ENCODE measurements around the gene PLA2G1B. TPM values are rescaled to one million over a fixed set of nuclear protein-coding genes. Genes with fewer than 3 reads are reported as not detected.

The PLA2G1B gene
- polyA plus RNA-seq: not detected in 2 replicates

DNA sequence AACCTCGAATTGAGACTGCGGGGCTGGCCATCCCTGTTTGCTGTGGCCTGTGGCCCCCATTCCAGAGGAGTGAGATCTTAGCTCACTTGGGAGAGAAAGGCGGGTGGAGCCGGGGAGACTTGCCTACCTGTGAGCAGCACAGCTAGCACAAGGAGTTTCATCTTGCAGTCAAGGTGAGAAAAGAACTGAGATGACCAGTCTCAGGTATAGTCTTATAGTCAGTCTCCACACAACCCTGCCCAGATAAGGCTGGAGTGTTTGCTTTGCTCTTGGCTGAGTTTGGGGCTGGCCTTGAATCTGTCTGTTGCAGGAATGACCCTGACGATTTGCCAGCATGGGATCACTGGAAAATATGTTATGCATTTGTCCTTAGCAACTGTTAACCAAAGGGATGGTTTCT lies at the start of gene PLA2G1B:
Gene PLA2G1B (minus strand): TSS at position 187 of the 400 bp plus-strand sequence. CDS start 26 bp downstream, at position 161.

DNA sequence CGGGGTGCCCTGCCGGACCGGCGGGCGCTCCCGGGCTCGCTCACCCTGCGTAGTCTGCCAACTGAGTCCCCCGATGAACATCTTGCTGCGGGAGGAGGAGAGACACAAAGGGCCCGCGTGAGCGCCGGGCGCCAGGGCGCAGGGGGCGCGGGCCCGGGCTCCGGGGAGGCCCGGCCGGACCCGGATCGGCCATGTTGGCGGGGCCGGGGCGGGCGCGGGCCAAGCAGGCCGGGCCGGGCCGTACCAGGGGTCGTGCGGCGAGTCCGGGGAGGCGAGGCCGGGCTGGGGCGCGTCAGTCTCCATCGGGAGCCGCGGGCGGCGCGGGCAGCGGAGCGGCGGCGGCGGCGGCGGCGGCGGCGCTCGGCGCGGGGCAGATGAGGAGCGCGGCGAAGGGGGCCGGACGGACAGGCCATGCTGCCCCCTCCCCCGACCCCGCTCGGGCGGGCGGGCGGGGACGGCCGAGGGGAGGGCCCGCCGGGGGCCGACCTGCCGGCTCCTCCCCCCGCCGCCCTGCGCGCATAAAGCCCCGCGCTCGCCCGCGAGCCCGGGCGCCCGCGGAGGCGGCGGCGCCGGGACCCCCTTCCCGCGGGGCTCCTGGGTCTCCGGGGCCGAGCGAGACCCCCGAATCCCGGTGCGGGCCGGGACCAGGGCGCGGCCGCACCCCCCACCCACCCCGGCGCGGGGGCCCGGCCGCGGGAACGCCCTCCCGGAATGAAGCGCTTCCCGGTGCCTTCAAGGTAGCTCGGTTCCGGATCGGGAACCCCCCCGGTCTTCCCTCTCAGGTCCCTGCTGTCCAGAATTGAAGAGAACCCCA lies 41.4 kb upstream of the PLA2G1B start, which contains the start of gene MSI1:
Gene MSI1 (minus strand): TSS at position 376 of the 814 bp plus-strand sequence. CDS start 73 bp downstream, at position 303.

DNA sequence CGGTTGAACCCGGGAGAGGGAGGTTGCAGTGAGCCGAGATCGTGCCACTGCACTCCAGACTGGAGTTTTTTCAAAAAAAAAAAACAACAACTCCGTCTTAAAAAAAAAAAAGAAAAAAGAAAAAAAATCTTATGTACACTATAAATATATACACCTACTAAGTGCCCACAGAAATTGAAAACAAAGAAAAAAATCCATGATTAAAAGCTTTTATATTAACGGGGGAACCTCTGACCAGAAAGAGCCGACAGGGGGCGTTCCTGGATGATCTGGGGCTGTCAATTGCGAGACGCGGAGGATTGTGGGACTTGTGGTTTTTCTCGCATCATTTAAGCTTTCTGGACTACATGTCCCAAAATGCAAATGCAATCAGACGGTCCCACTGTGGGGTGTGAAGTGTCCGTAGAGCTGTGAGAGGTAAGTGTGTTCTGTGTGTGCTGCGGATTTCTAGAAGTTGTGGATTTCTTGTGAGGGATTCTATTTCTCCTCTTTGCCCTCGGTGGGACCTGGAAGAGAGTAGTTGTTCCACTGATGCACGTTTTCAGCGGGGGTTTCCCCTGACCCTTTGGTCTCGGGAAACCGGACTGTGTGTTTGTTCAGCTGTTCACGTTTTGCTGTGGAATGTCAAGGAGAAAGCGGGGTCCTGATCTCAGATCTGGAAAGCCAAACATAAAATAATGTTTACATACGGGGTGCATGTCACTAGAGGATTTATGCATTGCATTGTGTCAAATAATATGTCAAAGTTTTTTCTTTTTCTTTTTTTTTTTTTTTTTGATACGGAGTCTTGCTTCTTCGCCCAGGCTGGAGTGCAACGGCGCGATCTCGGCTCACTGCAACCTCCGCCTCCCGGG lies 25.4 kb downstream of the PLA2G1B start, which contains the start of gene SIRT4:
Gene SIRT4 (plus strand): TSS at position 360 of the 854 bp plus-strand sequence. CDS start 1,241 bp downstream, outside the sequence.

DNA sequence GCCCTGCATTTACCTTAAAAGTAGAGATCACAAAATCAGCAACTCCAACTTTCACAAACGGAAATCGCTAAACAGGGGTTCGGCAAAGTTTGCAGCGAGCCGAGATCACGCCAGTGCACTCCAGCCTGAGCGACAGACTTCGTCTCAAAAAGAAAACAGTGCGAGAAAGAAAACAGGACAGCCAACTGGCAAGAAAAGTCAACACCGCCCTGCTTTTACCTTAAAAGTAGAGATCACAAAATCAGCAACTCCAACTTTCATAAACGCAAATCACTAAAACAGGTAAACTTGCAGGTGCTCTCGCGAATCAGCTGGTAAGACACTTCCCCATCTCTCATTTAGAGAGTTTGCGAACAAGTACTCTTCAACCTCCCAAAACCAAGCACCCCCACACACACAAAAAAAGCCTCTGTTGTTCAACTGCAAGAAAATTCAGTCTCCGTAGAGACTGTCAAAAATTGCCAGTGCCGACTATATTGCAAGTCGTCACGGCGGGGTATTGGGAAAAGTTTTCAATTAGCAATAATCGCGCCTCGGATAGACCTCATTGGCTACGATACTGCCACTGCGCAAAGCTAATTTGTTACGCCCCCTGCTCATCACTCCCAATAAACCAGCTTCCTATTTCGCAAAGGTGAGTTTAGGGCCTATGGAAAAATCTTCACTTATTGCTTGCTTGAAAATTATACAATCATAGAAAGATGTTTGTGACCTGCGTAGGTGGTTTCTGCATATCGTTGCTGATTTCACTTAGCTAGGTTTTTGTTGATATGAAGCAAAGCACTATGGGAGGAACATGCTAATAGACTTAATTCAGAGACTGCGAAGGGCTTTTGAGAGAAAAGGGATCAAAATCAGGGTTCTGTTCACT lies 34.7 kb downstream of the PLA2G1B start, which contains the start of gene RNU4-1:
Gene RNU4-1 (minus strand): TSS at position 577 of the 871 bp plus-strand sequence.

Other genes starting within 250 kb of the PLA2G1B start
- 1.5 and 3.3 TPM in 2 replicates for gene RAB35, start 211.0 kb downstream of the PLA2G1B start, polyA plus RNA-seq
- 2.7 and 3.6 TPM in 2 replicates for gene GCN1, start 133.1 kb downstream of the PLA2G1B start, polyA plus RNA-seq
- 136 and 147 TPM in 2 replicates for gene RPLP0, start 126.7 kb downstream of the PLA2G1B start, polyA plus RNA-seq
- 0.21 and 0.66 TPM in 2 replicates for gene PXN, start 62.0 kb downstream of the PLA2G1B start, polyA plus RNA-seq
- not detected in 2 replicates for gene RNU4-2, start 35.9 kb downstream of the PLA2G1B start, polyA plus RNA-seq
- not detected in 2 replicates for gene RNU4-1, start 34.5 kb downstream of the PLA2G1B start, polyA plus RNA-seq
- gene SIRT4, start 25.5 kb downstream of the PLA2G1B start, polyA plus RNA-seq: 6.4 and 12.6 TPM in 2 replicates
- 0.73 and 1.0 TPM in 2 replicates for gene MSI1, start 41.4 kb upstream of the PLA2G1B start, polyA plus RNA-seq
- gene COX6A1, start 110.3 kb upstream of the PLA2G1B start, polyA plus RNA-seq: 1,271 and 1,904 TPM in 2 replicates
- 71.4 and 75.6 TPM in 2 replicates for gene TRIAP1, start 118.6 kb upstream of the PLA2G1B start, polyA plus RNA-seq
- 4.8 and 8.5 TPM in 2 replicates for gene GATC, start 118.7 kb upstream of the PLA2G1B start, polyA plus RNA-seq
- 49.0 and 57.2 TPM in 2 replicates for gene SRSF9, start 142.0 kb upstream of the PLA2G1B start, polyA plus RNA-seq
- gene DYNLL1, start 168.3 kb upstream of the PLA2G1B start, polyA plus RNA-seq: 1,021 and 1,881 TPM in 2 replicates
- 18.9 and 21.7 TPM in 2 replicates for gene COQ5, start 201.4 kb upstream of the PLA2G1B start, polyA plus RNA-seq
- gene RNF10, start 206.6 kb upstream of the PLA2G1B start, polyA plus RNA-seq: 94.8 and 105 TPM in 2 replicates